Measurements from ENCODE around the gene PLA2G4C. TPM values are rescaled to one million over a fixed set of nuclear protein-coding genes. Genes with fewer than 3 reads are reported as not detected.

Gene PLA2G4C
- polyA plus RNA-seq, 5 donors, result 5.0 to 11.6 (median 6.0) TPM

Other genes with a start within 250 kb of the PLA2G4C start
- gene SULT2A1, start 224.5 kb downstream of the PLA2G4C start, polyA plus RNA-seq (ENCODE audit: insufficient read depth in 1 of 5, insufficient read length in 5 of 5, low replicate concordance in 1 of 5), result under 1 TPM in 3 of 5 donors, not detected in 2; 0.10 to 0.35 (median 0.10) TPM
- not detected for gene BSPH1, start 118.6 kb downstream of the PLA2G4C start, polyA plus RNA-seq (ENCODE audit: insufficient read depth in 1 of 5, insufficient read length in 5 of 5, low replicate concordance in 1 of 5)
- not detected for gene ELSPBP1, start 116.2 kb downstream of the PLA2G4C start, polyA plus RNA-seq (ENCODE audit: insufficient read depth in 1 of 5, insufficient read length in 5 of 5, low replicate concordance in 1 of 5)
- not detected for gene CABP5, start 66.7 kb downstream of the PLA2G4C start, polyA plus RNA-seq (ENCODE audit: insufficient read depth in 1 of 5, insufficient read length in 5 of 5, low replicate concordance in 1 of 5)
- gene LIG1, start 59.5 kb upstream of the PLA2G4C start, polyA plus RNA-seq (ENCODE audit: insufficient read depth in 1 of 5, insufficient read length in 5 of 5, low replicate concordance in 1 of 5), result 10 to 100 TPM; 56.9 to 71.4 (median 63.0) TPM
- 10 to 100 TPM in 3 of 5 donors, 1 to 10 TPM in 2; 7.7 to 11.5 (median 10.6) TPM for gene ZSWIM9, start 59.9 kb upstream of the PLA2G4C start, polyA plus RNA-seq (ENCODE audit: insufficient read depth in 1 of 5, insufficient read length in 5 of 5, low replicate concordance in 1 of 5)
- 10 to 100 TPM; 58.7 to 96.3 (median 86.0) TPM for gene CARD8, start 145.1 kb upstream of the PLA2G4C start, polyA plus RNA-seq (ENCODE audit: insufficient read depth in 1 of 5, insufficient read length in 5 of 5, low replicate concordance in 1 of 5)
- 10 to 100 TPM in 1 of 5 donors, 1 to 10 TPM in 4; 8.1 to 10.6 (median 9.0) TPM for gene ZNF114, start 159.3 kb upstream of the PLA2G4C start, polyA plus RNA-seq (ENCODE audit: insufficient read depth in 1 of 5, insufficient read length in 5 of 5, low replicate concordance in 1 of 5)
- 100 to 1,000 TPM in 4 of 5 donors, 10 to 100 TPM in 1; 98.1 to 129 (median 108) TPM for gene EMP3, start 214.7 kb upstream of the PLA2G4C start, polyA plus RNA-seq (ENCODE audit: insufficient read depth in 1 of 5, insufficient read length in 5 of 5, low replicate concordance in 1 of 5)